Tibial nerve (tissue), 4 donors: ENCODE data around the gene MRPL33. TPM values are rescaled to one million over a fixed set of nuclear protein-coding genes. Genes with fewer than 3 reads are reported as not detected.
A peak's percentile ranks its signal among the peaks of the same experiment; 100 is the strongest.

Source experiments
- DNase-seq, 2 donors: peaks; one replicate each; pipeline ENCODE4 v3.0.0-alpha.2; 2019; ENCODE audit warnings: low spot score in 2 of 2
- H3K27ac ChIP-seq, 4 donors: fragments of 200-600 bp; sonication (generic) in 3 of 4; one replicate each; pipeline ENCODE4 v1.5.1; 2017 to 2019; ENCODE audit warnings: mild to moderate bottlenecking in 1 of 4
- H3K27me3 ChIP-seq, 2 donors: fragments of 200-600 bp; sonication (generic) in 1 of 2; one replicate each; pipeline versions ENCODE4 v1.5.1 to v1.6.0; 2017 to 2019
- H3K36me3 ChIP-seq, 3 donors: fragments of 200-600 bp; sonication (generic); one replicate each; pipeline ENCODE4 v1.5.1; 2018 to 2019
- H3K4me1 ChIP-seq, 4 donors: fragments of 200-600 bp; sonication (generic) in 3 of 4; one replicate each; pipeline ENCODE4 v1.5.1; 2017 to 2019
- H3K4me3 ChIP-seq, 4 donors: fragments of 200-600 bp; sonication (generic) in 3 of 4; one replicate each; pipeline ENCODE4 v1.5.1; 2017 to 2019; ENCODE audit warnings: mild to moderate bottlenecking in 1 of 4, moderate library complexity in 1 of 4
- H3K9me3 ChIP-seq, 4 donors: fragments of 200-600 bp; sonication (generic) in 3 of 4; one replicate each; pipeline ENCODE4 v1.5.1; 2017 to 2019
- EP300 ChIP-seq, 2 donors: sonication (generic); formaldehyde crosslinking; IDR thresholded peaks; one replicate each; pipeline ENCODE4 v1.6.1; 2017; ENCODE audit warnings: antibody characterized with exemption in 2 of 2, mild to moderate bottlenecking in 1 of 2
- POLR2A ChIP-seq, 2 donors: fragments of 450-650 bp; IDR thresholded peaks; one replicate each; pipeline ENCODE4 v1.6.1; 2017; ENCODE audit warnings: antibody characterized with exemption in 2 of 2, mild to moderate bottlenecking in 2 of 2, moderate library complexity in 2 of 2
- WGBS, 2 donors: methylation state at CpG; one replicate each; pipeline ENCODE4 v1.1.5; 2018; 5-methylcytosine and 5-hydroxymethylcytosine counted together
- total RNA-seq, 4 donors: library from RNA; depleted of rRNA; stranded (reverse); fragments of >200 nt; gene quantifications; one replicate each; pipeline ENCODE4 v1.1.0, GENCODE V29; 2016
- TF ChIP-seq, protein P1 (sequence below), 5 experiments: fragments of 200-600 bp in 3 of 5; fragments of 450-650 bp in 2 of 5; sonication (generic) in 3 of 5; IDR thresholded peaks; one replicate each; pipeline ENCODE4 v1.5.1; 2016 to 2019; ENCODE audit warnings: antibody characterized with exemption in 5 of 5, mild to moderate bottlenecking in 3 of 5, moderate library complexity in 2 of 5

MRPL33 gene
- total RNA-seq, 4 donors from 2014 or later = 101 to 186 (median 119) TPM

DNA sequence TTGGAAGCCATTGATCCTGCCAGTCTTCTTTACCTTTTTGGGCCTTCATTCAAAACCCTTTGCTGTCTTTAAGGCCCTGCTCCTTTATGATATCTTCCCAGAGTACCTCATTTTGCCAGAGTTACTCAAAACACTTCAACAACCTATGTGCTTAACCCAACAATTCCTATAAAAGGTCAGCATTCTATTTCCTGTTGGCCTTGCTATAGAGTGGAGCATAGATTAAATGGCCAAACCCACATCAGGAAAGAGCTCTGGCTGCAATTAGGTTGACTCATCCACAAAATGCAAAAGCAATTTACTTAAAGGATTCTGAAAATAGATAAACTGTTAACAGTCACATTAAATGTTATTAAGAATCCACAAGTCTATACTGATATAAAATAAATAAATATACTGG lies 21.2 kb downstream of the MRPL33 start:
- Histone ChIP-seq H3K4me1 (peaks cover 0 to 22% (median 2%) of the 10 kb centered on the region in 4 donors), H3K27me3 (no peaks in the 10 kb centered on the region), H3K9me3 (no peaks in the 10 kb centered on the region), H3K27ac (no peak overlapping the region), H3K4me3 (no peak overlapping the region), H3K36me3 (peaks cover 0 to 3% (median 0%) of the 10 kb centered on the region in 3 donors)
- no peak for DNase-seq
- no peak for TF ChIP-seq EP300 (IDR thresholded peaks at IDR 0.05)
- no peak for TF ChIP-seq POLR2A (IDR thresholded peaks at IDR 0.05)
- TF ChIP-seq, protein P1, sequence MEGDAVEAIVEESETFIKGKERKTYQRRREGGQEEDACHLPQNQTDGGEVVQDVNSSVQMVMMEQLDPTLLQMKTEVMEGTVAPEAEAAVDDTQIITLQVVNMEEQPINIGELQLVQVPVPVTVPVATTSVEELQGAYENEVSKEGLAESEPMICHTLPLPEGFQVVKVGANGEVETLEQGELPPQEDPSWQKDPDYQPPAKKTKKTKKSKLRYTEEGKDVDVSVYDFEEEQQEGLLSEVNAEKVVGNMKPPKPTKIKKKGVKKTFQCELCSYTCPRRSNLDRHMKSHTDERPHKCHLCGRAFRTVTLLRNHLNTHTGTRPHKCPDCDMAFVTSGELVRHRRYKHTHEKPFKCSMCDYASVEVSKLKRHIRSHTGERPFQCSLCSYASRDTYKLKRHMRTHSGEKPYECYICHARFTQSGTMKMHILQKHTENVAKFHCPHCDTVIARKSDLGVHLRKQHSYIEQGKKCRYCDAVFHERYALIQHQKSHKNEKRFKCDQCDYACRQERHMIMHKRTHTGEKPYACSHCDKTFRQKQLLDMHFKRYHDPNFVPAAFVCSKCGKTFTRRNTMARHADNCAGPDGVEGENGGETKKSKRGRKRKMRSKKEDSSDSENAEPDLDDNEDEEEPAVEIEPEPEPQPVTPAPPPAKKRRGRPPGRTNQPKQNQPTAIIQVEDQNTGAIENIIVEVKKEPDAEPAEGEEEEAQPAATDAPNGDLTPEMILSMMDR (IDR thresholded peaks at IDR 0.05) = no peak

DNA sequence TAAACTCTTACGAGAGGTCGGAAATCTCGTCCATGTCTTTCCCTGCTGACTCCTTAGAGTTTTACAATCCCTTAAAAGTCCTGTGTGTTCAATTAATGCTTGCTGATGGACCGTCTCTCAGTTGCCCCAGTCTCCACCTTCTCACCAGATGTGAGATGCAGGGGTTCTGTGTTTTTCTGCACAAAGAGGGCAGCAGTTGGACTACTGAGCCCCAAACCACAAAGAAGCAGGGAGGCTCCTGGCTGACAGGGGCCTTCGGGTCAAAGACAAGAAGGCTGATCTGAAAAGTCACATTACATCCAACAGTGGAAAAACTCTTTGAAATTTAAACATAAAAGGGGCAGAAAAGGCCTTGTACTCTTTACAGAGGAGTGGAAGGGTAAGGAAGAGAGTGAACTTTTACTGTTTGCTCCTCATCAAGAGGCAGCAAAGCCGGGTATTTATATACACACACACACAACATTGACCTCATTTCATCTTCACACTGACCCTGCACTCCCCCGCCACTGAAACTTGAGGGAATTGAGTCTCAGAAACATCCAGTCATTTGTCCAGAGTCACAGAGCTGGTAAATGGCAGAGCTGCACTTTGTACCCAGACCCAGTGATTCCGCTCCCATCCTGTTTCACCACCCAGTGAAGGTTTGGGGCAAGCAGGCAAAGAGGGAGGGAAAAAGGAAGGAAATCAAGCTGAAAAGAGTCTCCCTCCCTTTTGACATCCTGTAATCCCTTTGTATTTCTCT lies 23.7 kb downstream of the MRPL33 start:
- no peaks in the 10 kb centered on the region for H3K9me3 ChIP-seq
- DNase-seq = no peak
- peak overlapping the region in 2 of 4 donors; percentile 61 to 77 for H3K27ac ChIP-seq
- H3K27me3 ChIP-seq = no peaks in the 10 kb centered on the region
- TF ChIP-seq POLR2A (IDR thresholded peaks at IDR 0.05) = no peak
- TF ChIP-seq, protein P1 (IDR thresholded peaks at IDR 0.05) = no peak
- 76 to 80% methylated on average over 8 of the region's 8 CpGs for WGBS, 2 donors
- no peak overlapping the region for H3K4me3 ChIP-seq
- peaks cover 0 to 44% (median 11%) of the 10 kb centered on the region in 4 donors for H3K4me1 ChIP-seq
- peaks cover 0 to under 1% (median 0%) of the 10 kb centered on the region in 3 donors for H3K36me3 ChIP-seq

DNA sequence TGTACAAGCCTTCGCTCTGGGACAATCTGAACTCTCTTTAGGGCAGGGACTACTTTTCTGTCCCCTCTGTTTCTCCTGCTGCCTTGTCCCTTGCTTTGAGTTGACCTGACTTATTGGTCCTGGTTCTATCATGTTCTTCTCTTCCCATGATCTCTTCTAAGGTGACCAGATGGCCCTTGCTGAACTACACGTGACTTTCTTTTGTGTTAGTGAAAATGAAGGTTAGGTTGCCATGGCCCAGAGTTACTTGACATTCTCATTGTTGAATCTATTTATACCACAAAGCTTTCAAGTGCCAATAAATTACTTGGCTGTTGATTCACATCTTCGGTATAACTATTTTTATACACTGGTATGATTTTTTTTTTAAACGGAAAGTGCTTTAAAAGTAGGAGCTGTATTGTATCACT lies 24.4 kb downstream of the MRPL33 start:
- Histone ChIP-seq H3K27me3 (no peaks in the 10 kb centered on the region), H3K4me1 (peaks cover 0 to 49% (median 14%) of the 10 kb centered on the region in 4 donors), H3K27ac (peak overlapping the region in 2 of 4 donors; percentile 61 to 77), H3K36me3 (no peaks in the 10 kb centered on the region), H3K4me3 (no peak overlapping the region), H3K9me3 (no peaks in the 10 kb centered on the region)
- TF ChIP-seq, protein P1 (IDR thresholded peaks at IDR 0.05) = no peak
- no peak for TF ChIP-seq POLR2A (IDR thresholded peaks at IDR 0.05)
- no peak for TF ChIP-seq EP300 (IDR thresholded peaks at IDR 0.05)
- DNase-seq = no peak
- 37 to 38% methylated on average over 4 of the region's 4 CpGs for WGBS, 2 donors

DNA sequence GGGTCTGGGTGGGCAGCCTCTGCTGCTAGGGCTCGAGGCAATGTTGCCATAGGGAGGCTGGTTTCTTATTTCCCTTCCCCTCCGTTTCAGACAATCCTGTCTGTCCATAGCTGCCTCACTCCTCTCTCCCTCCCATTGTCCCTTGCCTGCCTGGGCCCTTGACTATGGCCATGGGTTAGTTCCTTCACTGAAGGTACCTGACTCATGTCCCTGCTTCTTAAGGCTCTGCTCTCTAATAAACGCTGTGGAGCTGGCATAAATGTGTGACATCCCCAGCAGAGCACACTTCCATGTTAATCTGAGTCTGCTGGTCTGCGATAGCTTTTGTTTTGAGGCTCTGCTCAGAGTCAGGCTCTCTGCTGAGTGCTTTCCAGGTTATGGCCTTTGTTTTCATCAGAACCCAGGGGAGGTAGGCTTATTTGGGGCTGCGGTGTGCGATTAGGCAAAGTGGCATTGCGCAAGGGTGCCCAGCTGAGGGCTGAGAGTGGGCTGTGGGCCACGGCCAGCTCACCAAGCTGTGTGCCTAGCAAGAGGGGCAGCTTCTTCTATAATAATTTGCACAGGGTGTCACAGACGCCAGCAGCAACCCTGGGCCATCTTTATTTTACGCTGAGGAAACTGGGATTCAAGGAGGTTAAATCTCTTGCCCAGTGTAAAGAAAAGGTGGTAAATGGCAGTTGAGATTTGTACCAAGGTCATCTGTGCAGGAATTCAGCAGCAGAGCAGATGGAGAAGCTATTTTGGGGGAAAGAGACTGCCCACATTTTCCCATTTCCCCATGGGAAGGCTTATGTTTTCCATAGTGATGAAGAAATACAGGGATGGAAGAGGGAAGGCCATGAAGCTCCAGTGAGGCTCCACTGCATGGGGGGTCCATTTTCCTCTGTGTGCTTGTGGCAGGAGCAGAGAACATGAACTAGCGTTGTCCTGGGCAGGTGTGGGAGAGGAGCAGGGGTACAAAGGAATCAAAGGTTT lies 25.6 kb downstream of the MRPL33 start:
- 81 to 83% methylated on average over 7 to 11 of the region's 11 CpGs for WGBS, 2 donors
- no peak for DNase-seq
- TF ChIP-seq, protein P1 (IDR thresholded peaks at IDR 0.05) = no peak
- no peak for TF ChIP-seq EP300 (IDR thresholded peaks at IDR 0.05)
- no peak for TF ChIP-seq POLR2A (IDR thresholded peaks at IDR 0.05)
- no peak overlapping the region for H3K4me3 ChIP-seq
- no peaks in the 10 kb centered on the region for H3K27me3 ChIP-seq
- peak overlapping the region in 2 of 4 donors; percentile 61 to 87 for H3K27ac ChIP-seq
- no peaks in the 10 kb centered on the region for H3K9me3 ChIP-seq
- H3K36me3 ChIP-seq = no peaks in the 10 kb centered on the region
- peaks cover 0 to 53% (median 15%) of the 10 kb centered on the region in 4 donors for H3K4me1 ChIP-seq
